H9 (cell line): ENCODE data around the gene SLC35F3. TPM values are rescaled to one million over a fixed set of nuclear protein-coding genes. Genes with fewer than 3 reads are reported as not detected.

Experiments used
- DNase-seq: peaks from one replicate; pipeline ENCODE4 v3.0.0-alpha.2; 2017
- H2AFZ ChIP-seq: one replicate; pipeline ENCODE4 v1.6.1; 2013; ENCODE audit warnings: mild to moderate bottlenecking, low read length, control low read depth, moderate library complexity
- H2AK5ac ChIP-seq: 2 replicates; pipeline ENCODE4 v1.6.1; 2013; ENCODE audit warnings: low read length, control low read depth, mixed read lengths; ENCODE audit not compliant: insufficient read length
- H2BK120ac ChIP-seq: one replicate; pipeline ENCODE4 v1.6.1; 2013; ENCODE audit warnings: low read depth, mild to moderate bottlenecking, low read length, control low read depth, inconsistent platforms; ENCODE audit not compliant: poor library complexity, severe bottlenecking
- H2BK12ac ChIP-seq: 2 replicates; pipeline ENCODE4 v1.6.1; 2013; ENCODE audit warnings: low read length, control low read depth, mixed read lengths, low read depth; ENCODE audit not compliant: insufficient read length
- H2BK15ac ChIP-seq: 2 replicates; pipeline ENCODE4 v1.6.1; 2013; ENCODE audit warnings: low read depth, low read length, control low read depth
- H2BK20ac ChIP-seq: one replicate; pipeline ENCODE4 v1.6.1; 2013; ENCODE audit warnings: low read depth, mild to moderate bottlenecking, low read length, control low read depth, inconsistent platforms; ENCODE audit not compliant: poor library complexity, severe bottlenecking
- H2BK5ac ChIP-seq: 2 replicates; pipeline ENCODE4 v1.6.1; 2013; ENCODE audit warnings: low read length, control low read depth, mixed read lengths; ENCODE audit not compliant: insufficient read length
- H3K14ac ChIP-seq: 2 replicates; pipeline ENCODE4 v1.6.1; 2013; ENCODE audit warnings: low read length, control low read depth; ENCODE audit not compliant: insufficient read depth
- H3K18ac ChIP-seq: 2 replicates; pipeline ENCODE4 v1.6.1; 2013; ENCODE audit warnings: low read depth, mild to moderate bottlenecking, mixed read lengths, low read length, control low read depth; ENCODE audit not compliant: insufficient read length
- H3K23ac ChIP-seq: 2 replicates; pipeline ENCODE4 v1.6.1; 2013; ENCODE audit warnings: low read length, control low read depth, mixed read lengths, low read depth; ENCODE audit not compliant: insufficient read length
- H3K23me2 ChIP-seq: 2 replicates; pipeline ENCODE4 v1.6.1; 2013; ENCODE audit warnings: low read depth, mild to moderate bottlenecking, mixed read lengths, low read length, control low read depth; ENCODE audit not compliant: insufficient read length, poor library complexity, severe bottlenecking
- H3K27ac ChIP-seq: 2 replicates; pipeline ENCODE4 v1.5.1; 2013; ENCODE audit warnings: low read length, control low read depth, mixed read lengths, low read depth; ENCODE audit not compliant: insufficient read length
- H3K27me3 ChIP-seq: 2 replicates; pipeline ENCODE4 v1.6.1; 2013; ENCODE audit warnings: low read length, control low read depth, inconsistent platforms; ENCODE audit not compliant: insufficient read depth
- H3K4ac ChIP-seq: 2 replicates; pipeline ENCODE4 v1.6.1; 2013; ENCODE audit warnings: low read depth, mild to moderate bottlenecking, control low read depth, inconsistent platforms, low read length, moderate library complexity
- H3K4me1 ChIP-seq: 2 replicates; pipeline ENCODE4 v1.6.1; 2013; ENCODE audit warnings: low read length, control low read depth, inconsistent platforms; ENCODE audit not compliant: insufficient read depth
- H3K4me2 ChIP-seq: 2 replicates; pipeline ENCODE4 v1.6.1; 2013; ENCODE audit warnings: low read length, control low read depth, mixed read lengths; ENCODE audit not compliant: insufficient read length, insufficient read depth
- H3K56ac ChIP-seq: 2 replicates; pipeline ENCODE4 v1.6.1; 2013; ENCODE audit warnings: low read depth, mild to moderate bottlenecking, mixed read lengths, low read length, control low read depth; ENCODE audit not compliant: insufficient read length
- H3K79me1 ChIP-seq: 2 replicates; pipeline ENCODE4 v1.6.1; 2013; ENCODE audit warnings: low read depth, mild to moderate bottlenecking, moderate library complexity, low read length, control low read depth, inconsistent platforms; ENCODE audit not compliant: insufficient read depth, poor library complexity, severe bottlenecking
- H3K79me2 ChIP-seq: 2 replicates; pipeline ENCODE4 v1.6.1; 2013; ENCODE audit warnings: low read length, control low read depth, inconsistent platforms; ENCODE audit not compliant: insufficient read depth
- H3K9ac ChIP-seq: 2 replicates; pipeline ENCODE4 v1.6.1; 2013; ENCODE audit warnings: low read length, control low read depth, mixed read lengths; ENCODE audit not compliant: insufficient read length; ENCODE audit errors: extremely low read depth
- H3K9me3 ChIP-seq: one replicate; pipeline ENCODE4 v1.6.1; 2013; ENCODE audit warnings: low read depth, low read length, inconsistent platforms; ENCODE audit not compliant: control insufficient read depth
- H3T11ph ChIP-seq: one replicate; pipeline ENCODE4 v1.6.1; 2013; ENCODE audit warnings: mild to moderate bottlenecking, low read length, control low read depth, inconsistent platforms
- H4K20me1 ChIP-seq: one replicate; pipeline ENCODE4 v1.6.1; 2013; ENCODE audit not compliant: control insufficient read depth, insufficient read length, insufficient read depth
- H4K5ac ChIP-seq: 2 replicates; pipeline ENCODE4 v1.6.1; 2013; ENCODE audit warnings: low read depth, mild to moderate bottlenecking, mixed read lengths, low read length, control low read depth; ENCODE audit not compliant: insufficient read length
- H4K8ac ChIP-seq: replicated peaks from 2 replicates; pipeline ENCODE4 v1.6.1; 2013; ENCODE audit warnings: low read length, control low read depth, mixed read lengths, low read depth; ENCODE audit not compliant: insufficient read length
- H4K91ac ChIP-seq: 2 replicates; pipeline ENCODE4 v1.6.1; 2013; ENCODE audit warnings: low read depth, mild to moderate bottlenecking, moderate library complexity, mixed read lengths, low read length, control low read depth; ENCODE audit not compliant: insufficient read length
- H3K27ac Mint-ChIP-seq, 3 experiments: 2 replicates in 2 of 3; 3 replicates in 1 of 3; pipeline ENCODE4 v1.8.0; 2020 to 2021; ENCODE audit warnings: mixed read lengths in 3 of 3, mild to moderate bottlenecking in 1 of 3, moderate library complexity in 1 of 3
- H3K27me3 Mint-ChIP-seq: 2 replicates; pipeline ENCODE4 v1.8.0; 2021; ENCODE audit warnings: low read depth, mild to moderate bottlenecking, moderate library complexity, mixed read lengths
- H3K36me3 Mint-ChIP-seq, 3 experiments: 2 replicates in 2 of 3; 3 replicates in 1 of 3; pipeline ENCODE4 v1.8.0; 2020 to 2021; ENCODE audit warnings: low read depth in 3 of 3, mixed read lengths in 3 of 3; ENCODE audit not compliant: insufficient read depth in 1 of 3
- H3K4me1 Mint-ChIP-seq, 2 experiments: 2 replicates each; pipeline ENCODE4 v1.8.0; 2020; ENCODE audit warnings: mixed read lengths in 2 of 2
- H3K4me3 Mint-ChIP-seq, 2 experiments: 2 replicates in 1 of 2; 3 replicates in 1 of 2; pipeline ENCODE4 v1.8.0; 2020 to 2021; ENCODE audit warnings: mild to moderate bottlenecking in 2 of 2, mixed read lengths in 2 of 2, moderate library complexity in 1 of 2
- H3K9me3 Mint-ChIP-seq, 2 experiments: 2 replicates in 1 of 2; 3 replicates in 1 of 2; pipeline ENCODE4 v1.8.0; 2020; ENCODE audit warnings: mild to moderate bottlenecking in 2 of 2, mixed read lengths in 2 of 2, moderate library complexity in 1 of 2
- CTCF ChIP-seq: fragments of 200-600 bp; sonication (generic); conservative IDR thresholded peaks from 3 replicates; pipeline ENCODE4 v1.8.0; 2021; ENCODE audit warnings: antibody characterized with exemption, mild to moderate bottlenecking
- WGBS: extraction: QIAGEN DNeasy Blood & Tissue Kit; methylation state at CpG from one replicate; pipeline ENCODE4 v1.1.7; 2013; ENCODE audit warnings: missing lambda C conversion rate, low lambda C conversion rate, mixed read lengths; ENCODE audit not compliant: insufficient read length; ENCODE audit errors: extremely low coverage; 5-methylcytosine and 5-hydroxymethylcytosine counted together
- total RNA-seq: library from RNA; stranded (reverse); gene quantifications from 2 replicates; pipeline ENCODE4 v1.2.1, GENCODE V29; 2021

SLC35F3 gene
- total RNA-seq, 1 experiment from 2014 or later, result 0.81 TPM

GRCh38 chr1:234208351-234208750 lies 303.9 kb downstream of the SLC35F3 start:
- no peak for TF ChIP-seq CTCF
- Histone ChIP-seq H3K79me2 (no peaks in the 10 kb centered on the region), H3K23me2 (no peaks in the 10 kb centered on the region), H3K9me3 (no peaks in the 10 kb centered on the region), H3K4me1 (no peaks in the 10 kb centered on the region), H4K91ac (no peak overlapping the region), H3K4ac (no peak overlapping the region), H4K5ac (no peak overlapping the region), H3K18ac (no peak overlapping the region), H3K56ac (no peak overlapping the region), H3K23ac (no peak overlapping the region), H3K9ac (no peak overlapping the region), H4K8ac (no peak overlapping the region), H2BK5ac (no peak overlapping the region), H2AK5ac (no peak overlapping the region), H4K20me1 (no peaks in the 10 kb centered on the region), H2BK12ac (no peak overlapping the region), H2BK15ac (no peak overlapping the region), H3K14ac (no peak overlapping the region), H2BK120ac (no peak overlapping the region), H3K27me3 (no peaks in the 10 kb centered on the region), H2AFZ (no peak overlapping the region), H3K79me1 (no peaks in the 10 kb centered on the region), H3K4me2 (no peak overlapping the region), H3K27ac (no peak overlapping the region), H3T11ph (no peak overlapping the region), H2BK20ac (no peak overlapping the region)
- peaks cover 12 to 17% of the 10 kb centered on the region in 2 experiments for H3K9me3 Mint-ChIP-seq
- H3K36me3 Mint-ChIP-seq, result peaks cover 3 to 13% (median 9%) of the 10 kb centered on the region in 3 experiments; a peak in 5 of 7 replicates
- H3K27ac Mint-ChIP-seq, result no peak overlapping the region
- peaks cover 21% of the 10 kb centered on the region for H3K27me3 Mint-ChIP-seq
- WGBS, result no CpG with 5 or more reads among the region's 3 CpGs
- peak; percentile 4 for DNase-seq
- H3K4me3 Mint-ChIP-seq, result no peak overlapping the region
- H3K4me1 Mint-ChIP-seq, result peaks cover 3 to 4% of the 10 kb centered on the region in 2 experiments; a peak in 3 of 4 replicates
